Neutrophil (primary cell): ENCODE measurements around the gene PHF5A.
A peak's percentile ranks its signal among the peaks of the same experiment; 100 is the strongest.

ENCODE experiments used
- H3K27ac ChIP-seq: fragments of 200-600 bp; sonication (generic); 2 replicates; pipeline ENCODE4 v1.5.1; 2016; ENCODE audit warnings: mild to moderate bottlenecking, moderate library complexity
- H3K27me3 ChIP-seq: fragments of 200-600 bp; sonication (generic); 2 replicates; pipeline ENCODE4 v1.6.0; 2016; ENCODE audit warnings: mild to moderate bottlenecking
- H3K36me3 ChIP-seq: fragments of 200-600 bp; sonication (generic); 2 replicates; pipeline ENCODE4 v1.5.1; 2017
- H3K4me1 ChIP-seq, 2 experiments: fragments of 200-600 bp in 1 of 2; sonication (generic) in 1 of 2; 1 replicate in 1 of 2; 2 replicates in 1 of 2; pipeline versions ENCODE4 v1.5.1 to v1.6.1; 2013 to 2016; ENCODE audit warnings: low read depth in 1 of 2, low read length in 1 of 2, mild to moderate bottlenecking in 1 of 2, moderate library complexity in 1 of 2; ENCODE audit not compliant: control insufficient read depth in 1 of 2, insufficient read depth in 1 of 2
- H3K4me3 ChIP-seq, 2 experiments: fragments of 200-600 bp in 1 of 2; sonication (generic) in 1 of 2; 1 replicate in 1 of 2; 2 replicates in 1 of 2; pipeline ENCODE4 v1.5.1; 2013 to 2016; ENCODE audit warnings: low read depth in 1 of 2, low read length in 1 of 2, mild to moderate bottlenecking in 1 of 2, moderate library complexity in 1 of 2
- H3K9me3 ChIP-seq: fragments of 200-600 bp; sonication (generic); 2 replicates; pipeline ENCODE4 v1.5.1; 2016
- CTCF ChIP-seq: fragments of 200-600 bp; sonication (generic); IDR thresholded peaks from 2 replicates; pipeline ENCODE4 v1.5.1; 2016; ENCODE audit warnings: antibody characterized with exemption

PHF5A gene

GRCh38 chr22:41468381-41469217, at the start of gene PHF5A, which contains the start of gene ACO2:
TSS of gene PHF5A (minus strand) at chr22:41468692. CDS start at chr22:41468653, 39 bp downstream.
TSS of gene ACO2 (plus strand) at chr22:41469117. CDS start at chr22:41469147, 30 bp downstream.
- peak within 1 kb of the TSS; percentile 83 to 95 for H3K4me3 ChIP-seq
- no peak for TF ChIP-seq CTCF
- H3K4me1 ChIP-seq = peaks cover 18 to 20% of the 10 kb centered on the region in 2 experiments
- H3K36me3 ChIP-seq = peaks cover 43% of the 10 kb centered on the region
- H3K27ac ChIP-seq = peak within 1 kb of the TSS; percentile 98
- H3K9me3 ChIP-seq = no peaks in the 10 kb centered on the region
- no peaks in the 10 kb centered on the region for H3K27me3 ChIP-seq

- Histone ChIP-seq H3K4me3 (no peak overlapping the region), H3K27me3 (no peaks in the 10 kb centered on the region), H3K36me3 (peaks cover 79% of the 10 kb centered on the region), H3K9me3 (no peaks in the 10 kb centered on the region), H3K4me1 (peaks cover 6 to 10% of the 10 kb centered on the region in 2 experiments), H3K27ac (no peak overlapping the region)
- TF ChIP-seq CTCF = no peak
Observed at GRCh38 chr22:41518048-41518347, 49.5 kb upstream of the PHF5A start.

- Histone ChIP-seq H3K4me3 (no peak overlapping the region), H3K27me3 (no peaks in the 10 kb centered on the region), H3K36me3 (peaks cover 79% of the 10 kb centered on the region), H3K4me1 (peaks cover 6 to 10% of the 10 kb centered on the region in 2 experiments), H3K27ac (no peak overlapping the region), H3K9me3 (no peaks in the 10 kb centered on the region)
- peak; percentile 75 for TF ChIP-seq CTCF
Observed at GRCh38 chr22:41517172-41518047, 48.9 kb upstream of the PHF5A start.

GRCh38 chr22:41516462-41516861, 48.0 kb upstream of the PHF5A start:
- Histone ChIP-seq H3K4me1 (peaks cover 6 to 10% of the 10 kb centered on the region in 2 experiments), H3K27me3 (no peaks in the 10 kb centered on the region), H3K4me3 (no peak overlapping the region), H3K36me3 (peaks cover 83% of the 10 kb centered on the region), H3K27ac (no peak overlapping the region), H3K9me3 (no peaks in the 10 kb centered on the region)
- no peak for TF ChIP-seq CTCF

GRCh38 chr22:41513391-41513790, 44.9 kb upstream of the PHF5A start:
- TF ChIP-seq CTCF = no peak
- Histone ChIP-seq H3K27me3 (no peaks in the 10 kb centered on the region), H3K4me1 (peaks cover 6 to 10% of the 10 kb centered on the region in 2 experiments), H3K36me3 (peaks cover 93% of the 10 kb centered on the region), H3K9me3 (no peaks in the 10 kb centered on the region), H3K4me3 (no peak overlapping the region), H3K27ac (no peak overlapping the region)
